Measurements from ENCODE around the gene SCYL1.
"Not testable (repeated sequence)": the region's sequence is repeated elsewhere in the genome, so short reads cannot be mapped to it uniquely, and the experiment has no call there.

DNA sequence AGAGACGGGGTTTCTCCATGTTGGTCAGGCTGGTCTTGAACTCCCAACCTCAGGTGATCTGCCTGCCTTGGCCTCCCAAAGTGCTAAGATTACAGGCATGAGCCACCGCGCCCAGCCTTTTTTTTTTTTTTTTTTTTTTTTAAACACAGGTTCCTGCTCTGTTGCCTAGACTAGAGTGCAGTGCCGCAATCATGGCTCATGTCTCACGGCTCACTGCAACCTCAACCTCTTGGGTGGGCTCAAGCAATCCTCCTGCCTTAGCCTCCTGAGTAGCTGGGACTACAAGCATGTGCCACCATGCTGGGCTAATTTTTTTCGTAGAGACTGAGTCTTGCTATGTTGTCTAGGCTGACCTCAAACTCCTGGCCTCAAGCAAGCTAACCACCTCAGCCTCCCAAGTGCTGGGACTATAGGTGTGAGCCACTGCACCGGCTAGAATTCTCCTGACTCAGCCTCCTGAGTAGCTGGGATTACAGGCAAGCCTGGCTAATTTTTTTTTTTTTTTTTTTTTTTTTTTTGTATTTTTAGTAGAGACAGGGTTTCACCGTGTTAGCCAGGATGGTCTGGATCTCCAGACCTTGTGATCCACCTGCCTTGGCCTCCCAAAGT lies 5.8 kb upstream of the SCYL1 start:
- TF ChIP-seq, protein P1, sequence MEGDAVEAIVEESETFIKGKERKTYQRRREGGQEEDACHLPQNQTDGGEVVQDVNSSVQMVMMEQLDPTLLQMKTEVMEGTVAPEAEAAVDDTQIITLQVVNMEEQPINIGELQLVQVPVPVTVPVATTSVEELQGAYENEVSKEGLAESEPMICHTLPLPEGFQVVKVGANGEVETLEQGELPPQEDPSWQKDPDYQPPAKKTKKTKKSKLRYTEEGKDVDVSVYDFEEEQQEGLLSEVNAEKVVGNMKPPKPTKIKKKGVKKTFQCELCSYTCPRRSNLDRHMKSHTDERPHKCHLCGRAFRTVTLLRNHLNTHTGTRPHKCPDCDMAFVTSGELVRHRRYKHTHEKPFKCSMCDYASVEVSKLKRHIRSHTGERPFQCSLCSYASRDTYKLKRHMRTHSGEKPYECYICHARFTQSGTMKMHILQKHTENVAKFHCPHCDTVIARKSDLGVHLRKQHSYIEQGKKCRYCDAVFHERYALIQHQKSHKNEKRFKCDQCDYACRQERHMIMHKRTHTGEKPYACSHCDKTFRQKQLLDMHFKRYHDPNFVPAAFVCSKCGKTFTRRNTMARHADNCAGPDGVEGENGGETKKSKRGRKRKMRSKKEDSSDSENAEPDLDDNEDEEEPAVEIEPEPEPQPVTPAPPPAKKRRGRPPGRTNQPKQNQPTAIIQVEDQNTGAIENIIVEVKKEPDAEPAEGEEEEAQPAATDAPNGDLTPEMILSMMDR (IDR thresholded peaks at IDR 0.05 in 2 of 3, conservative IDR thresholded peaks at IDR 0.05 in 1 of 3; ENCODE audit: borderline replicate concordance in 1 of 3, insufficient read depth in 1 of 3, low read depth in 2 of 3, low read length in 2 of 3) = not testable (repeated sequence)
- TF ChIP-seq POLR2AphosphoS5 (IDR thresholded peaks at IDR 0.05; ENCODE audit: low read depth, low read length); EZH2 (IDR thresholded peaks at IDR 0.05); POLR2A (IDR thresholded peaks at IDR 0.05; ENCODE audit: borderline replicate concordance, extremely low read depth, insufficient read depth, insufficient read length); ZNF274 (IDR thresholded peaks at IDR 0.05; ENCODE audit: low read depth, low read length); RAD21 (IDR thresholded peaks at IDR 0.05; ENCODE audit: low read depth); ZFX (IDR thresholded peaks at IDR 0.05); CEBPB (IDR thresholded peaks at IDR 0.05; ENCODE audit: low read depth); SIN3A (IDR thresholded peaks at IDR 0.05; ENCODE audit: low read depth): not testable (repeated sequence)
- TF ChIP-seq, protein P2, sequence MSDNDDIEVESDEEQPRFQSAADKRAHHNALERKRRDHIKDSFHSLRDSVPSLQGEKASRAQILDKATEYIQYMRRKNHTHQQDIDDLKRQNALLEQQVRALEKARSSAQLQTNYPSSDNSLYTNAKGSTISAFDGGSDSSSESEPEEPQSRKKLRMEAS (IDR thresholded peaks at IDR 0.05) = not testable (repeated sequence)
